ENCODE results near the gene SOWAHC. TPM values are rescaled to one million over a fixed set of nuclear protein-coding genes. Genes with fewer than 3 reads are reported as not detected.
"Not testable (repeated sequence)": the region's sequence is repeated elsewhere in the genome, so short reads cannot be mapped to it uniquely, and the experiment has no call there.

The SOWAHC gene
- total RNA-seq: under 1 TPM; 0.29 TPM

GRCh38 chr2:109613922-109614714 lies at the start of gene SOWAHC, which contains the start of gene SEPTIN10:
TSS of gene SOWAHC (plus strand) at chr2:109614364. CDS start at chr2:109614490, 126 bp downstream.
TSS of gene SEPTIN10 (minus strand) at chr2:109613966. CDS start at chr2:109613827, 139 bp downstream.
- no peak for TF ChIP-seq CTCF (IDR thresholded peaks at IDR 0.05)
- H3K36me3 Mint-ChIP-seq (ENCODE audit: low read depth): peaks cover 2% of the 10 kb centered on the region
- peak within 1 kb of the TSS; percentile 79 for H3K4me3 Mint-ChIP-seq
- DNase-seq (peak; percentile 81), ATAC-seq (peak; percentile 94)
- H3K27me3 Mint-ChIP-seq: peaks cover 65% of the 10 kb centered on the region
- peak within 1 kb of the TSS; percentile 38 for H3K27ac Mint-ChIP-seq
- intact Hi-C loops (cut with micrococcal nuclease): no loop called here
- ChIA-PET CTCF (no interaction called here), POLR2A (no interaction called here)
- H3K9me3 Mint-ChIP-seq: peaks cover 6% of the 10 kb centered on the region
- H3K4me1 Mint-ChIP-seq (ENCODE audit: low read depth): peaks cover 14% of the 10 kb centered on the region

GRCh38 chr2:109575373-109575772 lies 38.8 kb upstream of the SOWAHC start:
- POLR2A ChIA-PET: no interaction called here
- TF ChIP-seq CTCF (IDR thresholded peaks at IDR 0.05): no peak
- Mint-ChIP-seq H3K36me3 (ENCODE audit: low read depth) (no peaks in the 10 kb centered on the region), H3K27ac (no peak overlapping the region), H3K4me1 (ENCODE audit: low read depth) (no peaks in the 10 kb centered on the region), H3K27me3 (peaks cover 15% of the 10 kb centered on the region), H3K9me3 (no peaks in the 10 kb centered on the region), H3K4me3 (no peak overlapping the region)
- intact Hi-C loops (cut with micrococcal nuclease): no loop called here
- DNase-seq: no peak
- CTCF ChIA-PET: interaction anchor here (1.8 kb wide), 1 partner anchor 29 kb away, joined by 6 read pairs; no protein-coding TSS in a partner anchor
- no peak for ATAC-seq

GRCh38 chr2:109577630-109578029 lies 36.5 kb upstream of the SOWAHC start:
- H3K9me3 Mint-ChIP-seq; H3K4me3 Mint-ChIP-seq; POLR2A ChIA-PET; H3K36me3 Mint-ChIP-seq (ENCODE audit: low read depth); H3K27ac Mint-ChIP-seq; DNase-seq; intact Hi-C loops (cut with micrococcal nuclease); H3K4me1 Mint-ChIP-seq (ENCODE audit: low read depth); ATAC-seq: not testable (repeated sequence)
- CTCF ChIA-PET: interaction anchor here (1.1 kb wide), 1 partner anchor 10 kb away, joined by 3 read pairs; no protein-coding TSS in a partner anchor
- peaks cover 12% of the 10 kb centered on the region for H3K27me3 Mint-ChIP-seq

- ChIA-PET CTCF (no interaction called here), POLR2A (no interaction called here)
- DNase-seq (no peak), ATAC-seq (no peak)
- Mint-ChIP-seq H3K27ac (no peak overlapping the region), H3K9me3 (no peaks in the 10 kb centered on the region), H3K4me1 (ENCODE audit: low read depth) (no peaks in the 10 kb centered on the region), H3K36me3 (ENCODE audit: low read depth) (no peaks in the 10 kb centered on the region), H3K27me3 (peaks cover 12% of the 10 kb centered on the region), H3K4me3 (no peak overlapping the region)
- intact Hi-C loops (cut with micrococcal nuclease): no loop called here
- no peak for TF ChIP-seq CTCF (IDR thresholded peaks at IDR 0.05)
Measured at GRCh38 chr2:109582928-109583895, 31.0 kb upstream of the SOWAHC start.

GRCh38 chr2:109586687-109587086 lies 27.5 kb upstream of the SOWAHC start:
- TF ChIP-seq CTCF (IDR thresholded peaks at IDR 0.05): no peak
- no peaks in the 10 kb centered on the region for H3K9me3 Mint-ChIP-seq
- ChIA-PET CTCF (interaction anchor here (1.0 kb wide), 1 partner anchor 9 kb away, joined by 3 read pairs; no protein-coding TSS in a partner anchor), POLR2A (no interaction called here)
- ATAC-seq (no peak), DNase-seq (no peak)
- H3K4me1 Mint-ChIP-seq (ENCODE audit: low read depth): no peaks in the 10 kb centered on the region
- H3K27ac Mint-ChIP-seq: no peak overlapping the region
- H3K36me3 Mint-ChIP-seq (ENCODE audit: low read depth): no peaks in the 10 kb centered on the region
- intact Hi-C loops (cut with micrococcal nuclease): no loop called here
- H3K4me3 Mint-ChIP-seq: no peak overlapping the region
- H3K27me3 Mint-ChIP-seq: peaks cover 10% of the 10 kb centered on the region
